ENCODE measurements around the gene TGFB2.

Gene TGFB2

GRCh38 chr1:218392780-218393179, 47.6 kb downstream of the TGFB2 start:
- H3K4me1 ChIP-seq (ENCODE audit: control insufficient read depth, insufficient read depth, low read length, poor library complexity, severe bottlenecking) = peaks cover 4% of the 10 kb centered on the region
- H3K36me3 ChIP-seq (ENCODE audit: control insufficient read depth, insufficient read depth, low read length) = peaks cover 36% of the 10 kb centered on the region
- no peak overlapping the region for H3K27ac ChIP-seq (ENCODE audit: low read depth, low read length, severe bottlenecking)
- H3K4me3 ChIP-seq (ENCODE audit: extremely low read depth, insufficient read depth, low read length, poor library complexity, severe bottlenecking) = no peak overlapping the region
- no peaks in the 10 kb centered on the region for H3K9me3 ChIP-seq (ENCODE audit: control insufficient read depth, low read length)
- WGBS, 2 experiments (ENCODE audit: insufficient coverage in 2 of 2) = 87 to 100% methylated on average over 3 to 4 of the region's 4 CpGs

DNA sequence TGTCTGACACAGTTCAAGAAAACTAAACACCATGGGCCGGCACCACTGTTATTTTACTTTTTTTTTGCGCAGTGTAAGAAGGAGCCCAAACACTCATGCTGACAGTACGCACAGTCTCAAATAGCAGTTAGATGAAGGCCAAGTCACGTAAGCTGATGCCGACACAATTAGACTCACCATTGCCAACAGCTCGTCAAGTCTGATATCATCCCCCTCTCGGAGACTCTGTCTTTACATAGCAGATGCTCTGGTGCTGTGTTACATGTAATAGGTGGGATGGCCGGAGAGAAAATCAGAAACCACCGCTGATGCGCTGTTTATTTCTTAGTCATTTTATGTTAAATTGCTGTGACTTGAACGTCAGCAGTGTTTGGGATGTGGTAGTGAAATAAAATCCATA, 49.3 kb downstream of the TGFB2 start:
- no peak overlapping the region for H3K4me3 ChIP-seq (ENCODE audit: extremely low read depth, insufficient read depth, low read length, poor library complexity, severe bottlenecking)

DNA sequence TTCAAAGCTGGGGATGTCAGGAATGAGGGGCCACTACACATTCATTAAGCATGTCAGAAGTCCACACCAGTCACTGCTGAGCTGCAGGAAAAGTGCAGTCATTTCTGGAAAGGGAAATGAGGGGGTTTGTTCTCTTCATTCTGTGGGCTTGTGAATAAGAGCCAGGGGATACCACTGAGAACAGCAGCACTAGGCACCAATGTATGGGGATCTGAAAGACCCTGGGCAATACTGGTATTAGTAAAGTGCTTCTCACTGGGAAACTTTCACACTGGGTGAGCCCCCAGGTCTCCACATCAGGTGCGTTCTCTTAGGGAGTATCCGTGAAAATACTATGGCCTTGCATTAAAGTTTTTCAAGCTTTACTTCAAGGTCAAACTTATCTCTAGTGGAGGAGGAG, 49.9 kb downstream of the TGFB2 start:
- WGBS, 2 experiments (ENCODE audit: insufficient coverage in 2 of 2) = 92 to 100% methylated on average over 1 to 2 of the region's 2 CpGs
- H3K9me3 ChIP-seq (ENCODE audit: control insufficient read depth, low read length) = peaks cover 4% of the 10 kb centered on the region
- no peak overlapping the region for H3K27ac ChIP-seq (ENCODE audit: low read depth, low read length, severe bottlenecking)
- no peak overlapping the region for H3K4me3 ChIP-seq (ENCODE audit: extremely low read depth, insufficient read depth, low read length, poor library complexity, severe bottlenecking)
- peaks cover 4% of the 10 kb centered on the region for H3K4me1 ChIP-seq (ENCODE audit: control insufficient read depth, insufficient read depth, low read length, poor library complexity, severe bottlenecking)
- H3K36me3 ChIP-seq (ENCODE audit: control insufficient read depth, insufficient read depth, low read length) = peaks cover 46% of the 10 kb centered on the region

More for the DNA sequence above, 49.3 kb downstream of the TGFB2 start:
- Histone ChIP-seq H3K27ac (ENCODE audit: low read depth, low read length, severe bottlenecking) (no peak overlapping the region), H3K4me1 (ENCODE audit: control insufficient read depth, insufficient read depth, low read length, poor library complexity, severe bottlenecking) (peaks cover 4% of the 10 kb centered on the region), H3K36me3 (ENCODE audit: control insufficient read depth, insufficient read depth, low read length) (peaks cover 41% of the 10 kb centered on the region), H3K9me3 (ENCODE audit: control insufficient read depth, low read length) (no peaks in the 10 kb centered on the region)
- 96 to 100% methylated on average over 8 to 9 of the region's 11 CpGs for whole genome bisulfite sequencing, 2 experiments (ENCODE audit: insufficient coverage in 2 of 2)

GRCh38 chr1:218395916-218396315, 50.8 kb downstream of the TGFB2 start:
- peaks cover 4% of the 10 kb centered on the region for H3K4me1 ChIP-seq (ENCODE audit: control insufficient read depth, insufficient read depth, low read length, poor library complexity, severe bottlenecking)
- H3K36me3 ChIP-seq (ENCODE audit: control insufficient read depth, insufficient read depth, low read length) = peaks cover 56% of the 10 kb centered on the region
- no peak overlapping the region for H3K4me3 ChIP-seq (ENCODE audit: extremely low read depth, insufficient read depth, low read length, poor library complexity, severe bottlenecking)
- peaks cover 13% of the 10 kb centered on the region for H3K9me3 ChIP-seq (ENCODE audit: control insufficient read depth, low read length)
- WGBS, 2 experiments (ENCODE audit: insufficient coverage in 2 of 2) = no CpG with 5 or more reads among the region's 1 CpG
- no peak overlapping the region for H3K27ac ChIP-seq (ENCODE audit: low read depth, low read length, severe bottlenecking)

GRCh38 chr1:218397752-218398339, 52.7 kb downstream of the TGFB2 start:
- Histone ChIP-seq H3K27ac (ENCODE audit: low read depth, low read length, severe bottlenecking) (peak overlapping the region; percentile 29), H3K36me3 (ENCODE audit: control insufficient read depth, insufficient read depth, low read length) (peaks cover 51% of the 10 kb centered on the region), H3K4me1 (ENCODE audit: control insufficient read depth, insufficient read depth, low read length, poor library complexity, severe bottlenecking) (peaks cover 19% of the 10 kb centered on the region), H3K9me3 (ENCODE audit: control insufficient read depth, low read length) (peaks cover 15% of the 10 kb centered on the region), H3K4me3 (ENCODE audit: extremely low read depth, insufficient read depth, low read length, poor library complexity, severe bottlenecking) (no peak overlapping the region)
- 81 to 85% methylated on average over 4 to 5 of the region's 8 CpGs for WGBS, 2 experiments (ENCODE audit: insufficient coverage in 2 of 2)

DNA sequence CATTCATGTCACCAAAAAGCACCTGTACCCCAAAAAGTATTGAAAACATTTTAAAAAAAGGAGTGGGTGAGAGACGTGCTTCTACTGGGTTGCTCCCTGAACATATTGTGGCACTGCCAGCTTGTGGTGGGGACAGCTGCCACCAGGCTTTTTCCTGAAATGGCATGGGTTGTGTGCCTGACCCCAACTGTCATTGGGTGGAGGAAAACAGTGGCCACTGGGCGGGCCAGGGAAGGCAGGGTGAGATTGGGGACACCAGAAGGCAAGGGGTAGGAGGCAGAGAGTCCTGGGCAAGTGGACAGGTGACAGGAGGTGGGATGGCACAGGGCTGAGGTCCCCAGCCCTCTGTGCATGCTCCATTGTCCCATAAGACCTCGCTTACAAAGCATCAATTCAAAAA, 55.5 kb downstream of the TGFB2 start:
- 86 to 100% methylated on average over 1 of the region's 3 CpGs for WGBS, 2 experiments (ENCODE audit: insufficient coverage in 2 of 2)
- no peak overlapping the region for H3K27ac ChIP-seq (ENCODE audit: low read depth, low read length, severe bottlenecking)
- H3K4me3 ChIP-seq (ENCODE audit: extremely low read depth, insufficient read depth, low read length, poor library complexity, severe bottlenecking) = no peak overlapping the region
- peaks cover 15% of the 10 kb centered on the region for H3K9me3 ChIP-seq (ENCODE audit: control insufficient read depth, low read length)
- peaks cover 62% of the 10 kb centered on the region for H3K36me3 ChIP-seq (ENCODE audit: control insufficient read depth, insufficient read depth, low read length)
- peaks cover 20% of the 10 kb centered on the region for H3K4me1 ChIP-seq (ENCODE audit: control insufficient read depth, insufficient read depth, low read length, poor library complexity, severe bottlenecking)

GRCh38 chr1:218401441-218401997, 56.4 kb downstream of the TGFB2 start:
- peaks cover 64% of the 10 kb centered on the region for H3K36me3 ChIP-seq (ENCODE audit: control insufficient read depth, insufficient read depth, low read length)
- WGBS, 2 experiments (ENCODE audit: insufficient coverage in 2 of 2) = 91 to 94% methylated on average over 8 to 12 of the region's 12 CpGs
- H3K27ac ChIP-seq (ENCODE audit: low read depth, low read length, severe bottlenecking) = peak overlapping the region; percentile 10
- peaks cover 20% of the 10 kb centered on the region for H3K4me1 ChIP-seq (ENCODE audit: control insufficient read depth, insufficient read depth, low read length, poor library complexity, severe bottlenecking)
- no peak overlapping the region for H3K4me3 ChIP-seq (ENCODE audit: extremely low read depth, insufficient read depth, low read length, poor library complexity, severe bottlenecking)
- H3K9me3 ChIP-seq (ENCODE audit: control insufficient read depth, low read length) = peaks cover 15% of the 10 kb centered on the region

DNA sequence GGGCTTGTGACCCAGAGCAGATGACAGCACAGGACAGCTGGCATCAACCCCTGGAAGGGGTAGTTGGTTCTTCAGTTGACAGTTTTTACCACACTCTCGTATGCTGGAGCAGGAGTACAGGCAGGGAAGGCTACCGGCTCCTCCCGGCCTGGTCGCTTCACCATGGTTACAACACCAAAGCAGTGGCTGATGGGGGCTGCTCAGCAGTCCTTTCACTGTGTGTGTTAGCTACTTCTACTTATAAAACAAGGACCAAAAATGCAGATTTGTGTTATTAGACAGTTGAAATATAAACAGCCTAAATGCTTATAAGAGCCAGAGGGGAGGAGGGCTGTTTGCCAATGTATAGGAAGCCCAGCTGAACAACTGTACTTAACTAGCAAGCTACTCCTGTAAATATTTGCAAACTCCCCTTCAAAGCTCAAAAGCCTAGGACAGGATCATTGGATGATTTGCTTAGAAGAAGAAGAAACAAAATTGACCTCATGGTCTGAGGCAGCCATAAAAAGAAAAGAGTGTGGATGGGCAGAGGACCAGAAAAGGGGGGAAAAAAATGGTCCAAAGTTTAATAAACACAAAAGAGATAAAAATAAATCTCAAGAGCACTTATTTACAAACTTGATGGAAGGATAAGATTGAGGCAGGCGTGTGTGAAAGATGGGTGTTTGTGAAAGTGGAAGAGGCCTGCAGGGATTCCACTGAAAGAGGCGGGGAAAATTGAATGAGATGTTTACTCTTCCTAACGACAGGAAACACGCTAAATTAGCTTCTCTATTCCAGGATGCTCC, 57.1 kb downstream of the TGFB2 start:
- Histone ChIP-seq H3K36me3 (ENCODE audit: control insufficient read depth, insufficient read depth, low read length) (peaks cover 69% of the 10 kb centered on the region), H3K9me3 (ENCODE audit: control insufficient read depth, low read length) (peaks cover 15% of the 10 kb centered on the region), H3K4me3 (ENCODE audit: extremely low read depth, insufficient read depth, low read length, poor library complexity, severe bottlenecking) (no peak overlapping the region), H3K27ac (ENCODE audit: low read depth, low read length, severe bottlenecking) (peak overlapping the region; percentile 58), H3K4me1 (ENCODE audit: control insufficient read depth, insufficient read depth, low read length, poor library complexity, severe bottlenecking) (peaks cover 20% of the 10 kb centered on the region)
- 61 to 83% methylated on average over 4 to 6 of the region's 8 CpGs for WGBS, 2 experiments (ENCODE audit: insufficient coverage in 2 of 2)

- Histone ChIP-seq H3K9me3 (ENCODE audit: control insufficient read depth, low read length) (peaks cover 15% of the 10 kb centered on the region), H3K36me3 (ENCODE audit: control insufficient read depth, insufficient read depth, low read length) (peaks cover 70% of the 10 kb centered on the region), H3K4me1 (ENCODE audit: control insufficient read depth, insufficient read depth, low read length, poor library complexity, severe bottlenecking) (peaks cover 16% of the 10 kb centered on the region), H3K27ac (ENCODE audit: low read depth, low read length, severe bottlenecking) (peak overlapping the region; percentile 58), H3K4me3 (ENCODE audit: extremely low read depth, insufficient read depth, low read length, poor library complexity, severe bottlenecking) (no peak overlapping the region)
- 71 to 80% methylated on average over 7 of the region's 7 CpGs for WGBS, 2 experiments (ENCODE audit: insufficient coverage in 2 of 2)
These were observed 57.6 kb downstream of the TGFB2 start for GRCh38 chr1:218402786-218403120.

- Histone ChIP-seq H3K4me3 (ENCODE audit: extremely low read depth, insufficient read depth, low read length, poor library complexity, severe bottlenecking) (no peak overlapping the region), H3K9me3 (ENCODE audit: control insufficient read depth, low read length) (peaks cover 15% of the 10 kb centered on the region), H3K4me1 (ENCODE audit: control insufficient read depth, insufficient read depth, low read length, poor library complexity, severe bottlenecking) (peaks cover 18% of the 10 kb centered on the region), H3K27ac (ENCODE audit: low read depth, low read length, severe bottlenecking) (no peak overlapping the region), H3K36me3 (ENCODE audit: control insufficient read depth, insufficient read depth, low read length) (peaks cover 75% of the 10 kb centered on the region)
- WGBS, 2 experiments (ENCODE audit: insufficient coverage in 2 of 2) = 93 to 98% methylated on average over 4 to 6 of the region's 7 CpGs
These were observed 58.2 kb downstream of the TGFB2 start for GRCh38 chr1:218403300-218403699.

- H3K9me3 ChIP-seq (ENCODE audit: control insufficient read depth, low read length) = no peaks in the 10 kb centered on the region
- WGBS, 2 experiments (ENCODE audit: insufficient coverage in 2 of 2) = 100% methylated on average over 1 of the region's 1 CpG; no CpG with 5 or more reads in 1 of the 2 experiments
- H3K4me1 ChIP-seq (ENCODE audit: control insufficient read depth, insufficient read depth, low read length, poor library complexity, severe bottlenecking) = peaks cover 14% of the 10 kb centered on the region
- no peak overlapping the region for H3K27ac ChIP-seq (ENCODE audit: low read depth, low read length, severe bottlenecking)
- H3K36me3 ChIP-seq (ENCODE audit: control insufficient read depth, insufficient read depth, low read length) = peaks cover 85% of the 10 kb centered on the region
- no peak overlapping the region for H3K4me3 ChIP-seq (ENCODE audit: extremely low read depth, insufficient read depth, low read length, poor library complexity, severe bottlenecking)
These were observed 62.5 kb downstream of the TGFB2 start for GRCh38 chr1:218407630-218408029.

Data from mesodermal cell (in vitro differentiated cells).